Activated gamma-delta T cell treated with anti-CD3 and anti-CD28 coated beads, Interleukin-2, amount 50 U/mL, for 16 hours (primary cell): Measurements from ENCODE around the gene SPATS2L.
"Not testable (repeated sequence)": the region's sequence is repeated elsewhere in the genome, so short reads cannot be mapped to it uniquely, and the experiment has no call there.

Experiments
- DNase-seq: peaks from one replicate; pipeline ENCODE4 v3.0.0-alpha.2; 2020; ENCODE audit warnings: low read depth

The SPATS2L gene

GRCh38 chr2:200320991-200321390, 14.5 kb downstream of the SPATS2L start:
- no peak for DNase-seq

GRCh38 chr2:200321780-200322534, 15.5 kb downstream of the SPATS2L start:
- no peak for DNase-seq

GRCh38 chr2:200322607-200323006, 16.1 kb downstream of the SPATS2L start:
- DNase-seq: no peak

- DNase-seq: no peak
These were observed 17.9 kb downstream of the SPATS2L start for GRCh38 chr2:200324362-200324761.

- no peak for DNase-seq
These were observed 22.9 kb downstream of the SPATS2L start for GRCh38 chr2:200329384-200329783.

GRCh38 chr2:200329798-200330197, 23.3 kb downstream of the SPATS2L start:
- DNase-seq: no peak

GRCh38 chr2:200330351-200331060, 24.0 kb downstream of the SPATS2L start:
- no peak for DNase-seq

- DNase-seq: no peak
These were observed 24.5 kb downstream of the SPATS2L start for GRCh38 chr2:200331061-200331400.

- DNase-seq: no peak
These were observed 29.2 kb downstream of the SPATS2L start for GRCh38 chr2:200335657-200336056.

GRCh38 chr2:200336980-200337615, 30.6 kb downstream of the SPATS2L start:
- no peak for DNase-seq

GRCh38 chr2:200337621-200338020, 31.1 kb downstream of the SPATS2L start:
- DNase-seq: no peak

GRCh38 chr2:200338692-200339091, 32.2 kb downstream of the SPATS2L start:
- no peak for DNase-seq

- no peak for DNase-seq
These were observed 34.2 kb downstream of the SPATS2L start for GRCh38 chr2:200340508-200341224.

GRCh38 chr2:200341376-200341775, 34.9 kb downstream of the SPATS2L start:
- no peak for DNase-seq

- no peak for DNase-seq
These were observed 35.7 kb downstream of the SPATS2L start for GRCh38 chr2:200342235-200342634.

- no peak for DNase-seq
These were observed 36.2 kb downstream of the SPATS2L start for GRCh38 chr2:200342654-200343053.

GRCh38 chr2:200344202-200344601, 37.7 kb downstream of the SPATS2L start:
- not testable (repeated sequence) for DNase-seq

GRCh38 chr2:200345975-200346374, 39.5 kb downstream of the SPATS2L start:
- DNase-seq: no peak

GRCh38 chr2:200347301-200347700, 40.8 kb downstream of the SPATS2L start:
- no peak for DNase-seq

GRCh38 chr2:200348897-200349563, 42.5 kb downstream of the SPATS2L start:
- no peak for DNase-seq

- DNase-seq: no peak
These were observed 43.4 kb downstream of the SPATS2L start for GRCh38 chr2:200349868-200350267.

- no peak for DNase-seq
These were observed 44.4 kb downstream of the SPATS2L start for GRCh38 chr2:200350850-200351285.
